ENCODE data around the gene MND1.
A peak's percentile ranks its signal among the peaks of the same experiment; 100 is the strongest.

Gene MND1, protein sequence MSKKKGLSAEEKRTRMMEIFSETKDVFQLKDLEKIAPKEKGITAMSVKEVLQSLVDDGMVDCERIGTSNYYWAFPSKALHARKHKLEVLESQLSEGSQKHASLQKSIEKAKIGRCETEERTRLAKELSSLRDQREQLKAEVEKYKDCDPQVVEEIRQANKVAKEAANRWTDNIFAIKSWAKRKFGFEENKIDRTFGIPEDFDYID

GRCh38 chr4:153344131-153345011 lies at the start of gene MND1:
Gene MND1 (plus strand): TSS chr4:153344688. CDS start chr4:153344738, 50 bp downstream.
- DNase-seq, result peak; percentile 10

DNA sequence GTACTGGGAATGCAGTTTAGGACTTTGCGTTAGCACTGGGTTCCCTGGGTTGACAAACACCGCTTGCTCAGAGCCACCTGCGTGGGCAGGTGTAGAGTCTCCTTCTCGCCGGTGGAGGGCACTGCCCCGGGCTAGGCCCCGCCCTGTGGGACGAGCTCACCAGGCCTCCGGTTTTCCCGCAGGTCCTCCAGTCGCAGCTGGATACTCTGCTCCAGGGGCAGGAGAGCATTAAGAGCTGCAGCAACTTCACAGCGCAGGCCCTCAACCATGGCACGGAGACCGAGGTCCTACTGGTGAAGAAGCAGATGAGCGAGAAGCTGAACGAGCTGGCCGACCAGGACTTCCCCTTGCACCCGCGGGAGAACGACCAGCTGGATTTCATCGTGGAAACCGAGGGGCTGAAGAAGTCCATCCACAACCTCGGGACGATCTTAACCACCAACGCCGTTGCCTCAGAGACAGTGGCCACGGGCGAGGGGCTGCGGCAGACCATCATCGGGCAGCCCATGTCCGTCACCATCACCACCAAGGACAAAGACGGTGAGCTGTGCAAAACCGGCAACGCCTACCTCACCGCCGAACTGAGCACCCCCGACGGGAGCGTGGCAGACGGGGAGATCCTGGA lies 49.2 kb upstream of the MND1 start:
- DNase-seq, result no peak

DNA sequence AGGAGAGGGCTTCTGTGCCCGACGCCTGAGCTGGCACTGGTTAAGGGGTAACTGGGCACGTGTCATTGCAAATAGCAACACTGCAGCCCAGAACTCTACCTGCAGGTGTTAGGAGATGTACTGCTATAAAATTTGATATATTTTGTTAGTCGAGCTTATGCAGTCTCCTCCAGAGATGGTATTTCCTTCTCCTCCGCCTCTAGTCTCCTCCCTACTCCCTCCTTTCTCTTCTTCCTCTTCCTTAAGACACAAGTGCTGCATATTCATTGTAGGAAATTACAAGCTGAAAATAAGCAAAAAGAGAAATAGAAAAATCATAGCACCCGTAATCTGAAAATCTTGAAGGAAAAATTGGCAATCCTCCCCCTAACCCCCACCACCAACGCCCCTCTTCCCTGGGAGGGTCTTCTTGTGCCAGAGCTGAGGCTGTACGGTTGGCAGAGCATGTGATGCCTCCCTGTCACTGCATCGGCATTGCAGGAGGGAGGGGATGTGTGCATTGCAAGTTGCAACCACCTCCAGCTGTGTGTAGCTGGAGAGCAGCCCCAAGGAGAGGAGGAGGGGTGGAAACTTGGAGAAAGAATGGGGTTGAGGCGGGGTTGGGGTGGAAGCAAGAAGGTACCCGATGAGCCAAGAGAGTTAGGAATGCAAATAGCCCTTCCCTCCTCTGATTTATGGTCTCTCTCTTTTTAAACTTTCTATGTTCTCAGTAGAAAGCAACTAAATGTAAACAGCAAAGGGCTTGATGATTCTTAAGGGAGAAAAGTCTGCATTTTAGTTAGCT lies 48.3 kb upstream of the MND1 start:
- no peak for DNase-seq

GRCh38 chr4:153297116-153297515 lies 47.4 kb upstream of the MND1 start:
- no peak for DNase-seq

- DNase-seq, result no peak
Measured at GRCh38 chr4:153310793-153311192, 33.7 kb upstream of the MND1 start.

GRCh38 chr4:153314915-153315314 lies 29.6 kb upstream of the MND1 start:
- no peak for DNase-seq

GRCh38 chr4:153318696-153319320 lies 25.7 kb upstream of the MND1 start:
- DNase-seq, result no peak

- DNase-seq, result no peak
Measured at GRCh38 chr4:153322791-153323190, 21.7 kb upstream of the MND1 start.

GRCh38 chr4:153324046-153324445 lies 20.4 kb upstream of the MND1 start:
- no peak for DNase-seq

GRCh38 chr4:153325558-153325957 lies 18.9 kb upstream of the MND1 start:
- no peak for DNase-seq

DNA sequence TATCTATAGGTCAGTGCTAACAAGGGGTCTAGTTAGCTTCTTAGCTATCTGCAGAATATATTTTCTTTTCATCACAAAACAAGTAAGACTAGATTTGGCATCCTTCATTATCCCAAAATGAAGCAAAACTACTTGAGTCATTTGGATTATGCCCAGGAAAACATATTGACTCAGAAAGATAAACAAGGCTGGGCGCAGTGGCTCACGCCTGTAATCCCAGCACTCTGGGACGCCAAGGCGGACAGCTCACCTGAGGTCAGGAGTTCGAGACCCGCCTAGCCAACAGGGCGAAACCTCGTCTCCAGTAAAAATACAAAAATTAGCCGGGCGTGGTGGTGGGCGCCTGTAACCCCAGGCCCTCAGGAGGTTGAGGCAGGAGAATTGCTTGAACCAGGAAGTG lies 18.0 kb upstream of the MND1 start:
- no peak for DNase-seq

DNA sequence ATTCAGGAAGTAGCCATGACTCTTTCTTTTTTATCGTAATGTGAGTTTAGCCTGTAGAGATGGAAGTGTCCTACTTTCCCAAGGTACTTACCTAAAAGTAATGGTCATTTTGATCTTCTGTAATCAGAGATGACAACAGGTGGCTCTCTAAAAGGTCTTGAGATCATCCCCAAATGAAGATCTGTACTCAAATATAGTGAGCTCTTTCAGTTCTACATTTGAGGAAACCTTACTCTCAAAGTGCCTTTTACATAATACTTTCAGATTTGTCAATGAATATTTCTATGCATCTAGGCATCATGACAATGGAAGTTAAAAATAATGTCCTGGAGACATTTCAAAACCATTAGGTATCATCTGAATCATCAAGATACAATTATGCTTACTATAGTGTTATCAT lies 17.2 kb upstream of the MND1 start:
- no peak for DNase-seq

- no peak for DNase-seq
Measured at GRCh38 chr4:153332936-153333335, 11.6 kb upstream of the MND1 start.

GRCh38 chr4:153333874-153334273 lies 10.6 kb upstream of the MND1 start:
- no peak for DNase-seq

GRCh38 chr4:153335665-153336064 lies 8.8 kb upstream of the MND1 start:
- no peak for DNase-seq

- DNase-seq, result no peak
Measured at GRCh38 chr4:153337686-153338085, 6.8 kb upstream of the MND1 start.

GRCh38 chr4:153341575-153342090 lies 2.9 kb upstream of the MND1 start:
- no peak for DNase-seq

DNA sequence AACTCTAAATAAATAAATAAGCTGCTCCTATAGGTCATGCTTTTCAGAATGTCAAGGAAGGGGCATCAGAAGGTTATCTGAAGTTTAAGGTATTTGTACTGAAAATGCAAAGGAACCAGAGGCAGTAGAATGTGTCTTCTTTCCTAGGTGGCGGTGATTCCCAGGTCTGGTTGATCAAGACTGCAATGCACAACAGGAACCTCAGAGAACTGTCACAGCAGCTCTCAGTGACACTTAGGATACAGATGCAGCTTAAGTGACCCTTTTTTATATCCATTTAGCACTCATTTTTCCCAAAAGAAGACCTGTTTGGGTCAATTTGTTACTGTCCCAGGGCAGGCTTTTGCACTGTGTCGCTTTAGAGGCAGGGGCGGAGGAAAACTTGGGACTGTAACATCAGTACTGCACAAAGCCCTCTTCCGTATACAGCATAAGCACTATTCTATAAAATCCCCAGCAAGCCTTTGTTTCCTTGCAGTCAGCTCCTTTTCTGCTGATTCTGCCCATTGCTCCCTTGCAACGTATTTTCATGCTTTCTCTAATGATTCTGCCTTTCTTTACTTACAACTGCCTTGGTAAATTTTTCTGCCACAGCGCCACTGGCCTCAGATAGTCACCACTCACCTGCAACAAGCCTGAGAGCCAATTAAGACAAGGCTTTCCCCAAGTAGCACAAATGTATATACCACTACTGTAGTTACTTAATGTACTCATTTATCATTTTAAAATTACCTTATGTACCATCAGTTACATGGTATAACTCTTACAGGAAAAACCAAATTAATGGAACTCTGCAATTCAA lies 1.5 kb upstream of the MND1 start:
- DNase-seq, result no peak

DNA sequence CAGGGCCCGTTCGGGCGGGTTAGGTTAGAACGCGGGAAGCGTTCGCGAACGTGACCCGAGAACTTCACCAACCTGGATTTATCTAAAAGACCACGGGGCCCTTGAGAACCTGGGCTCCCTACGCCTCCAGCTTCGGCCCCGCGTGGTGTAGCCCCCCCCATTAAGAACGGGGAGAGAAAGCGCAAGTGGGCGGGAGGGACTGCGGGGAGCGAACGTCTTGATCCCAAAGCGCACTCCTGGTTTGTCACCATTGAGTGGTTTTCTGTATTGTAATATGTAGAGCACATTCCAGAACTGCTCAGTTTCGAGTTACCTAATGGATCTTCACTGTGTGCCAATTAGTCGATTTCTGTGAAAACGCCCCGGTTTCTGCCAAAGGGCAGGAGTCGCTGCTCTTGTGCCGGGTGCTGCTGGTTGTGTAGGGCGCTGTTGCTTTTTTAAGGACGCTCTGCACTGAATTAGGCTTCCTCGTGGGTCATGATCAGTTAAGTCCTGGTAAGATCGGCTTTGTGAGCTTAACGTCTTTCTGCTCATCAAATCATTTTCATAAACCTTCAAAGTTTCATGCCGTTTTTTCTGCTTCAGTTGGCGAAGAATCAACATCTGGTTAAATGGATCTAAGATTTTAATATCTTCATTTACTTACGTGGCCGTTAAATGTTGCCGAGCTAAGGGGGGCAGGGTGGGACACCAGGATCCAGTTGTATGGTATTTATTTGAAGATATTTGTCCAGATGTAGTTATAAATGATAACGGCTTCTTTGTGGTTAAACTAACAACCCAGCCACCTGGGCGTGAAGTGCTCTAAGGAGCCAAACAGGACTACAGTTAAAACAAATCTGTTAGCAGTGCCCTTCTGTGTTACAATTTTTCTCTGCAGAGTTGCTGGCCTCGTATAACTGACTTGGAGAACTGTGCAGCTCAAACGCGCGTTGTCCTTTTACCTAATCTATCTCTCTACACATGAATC lies 809 bp downstream of the MND1 start:
- DNase-seq, result no peak

DNA sequence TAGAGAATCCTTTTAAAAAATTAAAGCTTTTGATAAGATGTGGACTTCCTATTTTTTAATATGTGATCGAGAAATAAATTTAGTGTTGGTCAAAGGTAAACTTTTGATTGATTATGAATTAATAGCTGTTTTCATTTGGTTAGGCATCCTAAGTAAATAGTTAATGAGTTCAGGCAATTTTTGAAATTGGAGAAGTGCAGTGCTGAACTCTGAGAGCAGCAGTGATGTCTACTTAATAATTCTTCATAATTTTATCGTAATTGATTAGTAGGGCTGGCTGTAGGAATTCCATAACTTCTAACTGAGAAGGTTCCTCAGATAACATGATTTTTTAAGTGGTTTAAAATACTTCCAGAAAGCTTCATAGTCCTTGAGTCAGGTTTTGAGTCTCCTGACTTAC lies 1.5 kb downstream of the MND1 start:
- no peak for DNase-seq

All from NCI-H1436 treated with DMSO at 0.1 percent for 48 hours (cell line).